A673 (cell line): ENCODE measurements around the gene AIFM3. TPM values are rescaled to one million over a fixed set of nuclear protein-coding genes. Genes with fewer than 3 reads are reported as not detected.

ENCODE experiments used
- BruUV-seq: library from RNA; stranded (reverse); fragments of 400-500 nt; replicated peaks from 2 replicates; lab custom pipeline; 2021; lab: Mats Ljungman, UMichigan
- CTCF ChIA-PET: fragments of 300-600 bp; sonication (Branson Sonifier 250); formaldehyde crosslinking; loops from one replicate; lab custom pipeline; 2022; ENCODE audit warnings: antibody characterized with exemption; lab: Charles Lee
- POLR2A ChIA-PET: fragments of 300-600 bp; sonication (Branson Sonifier 250); formaldehyde crosslinking; loops from one replicate; lab custom pipeline; 2022; ENCODE audit warnings: antibody characterized with exemption; ENCODE audit not compliant: low non-redundant PET; lab: Charles Lee
- DNase-seq: peaks from one replicate; pipeline ENCODE4 v3.0.0-alpha.2; 2015; ENCODE audit warnings: low spot score
- H3K27ac ChIP-seq: fragments of 200-600 bp; sonication (generic); 2 replicates; pipeline ENCODE4 v1.5.1; 2016; ENCODE audit warnings: mixed run types, low read depth, mild to moderate bottlenecking, mixed read lengths, antibody characterized with exemption, low read length; ENCODE audit not compliant: poor library complexity, severe bottlenecking
- H3K27me3 ChIP-seq: fragments of 200-600 bp; sonication (generic); replicated peaks from 2 replicates; pipeline ENCODE4 v1.6.1; 2017; ENCODE audit warnings: mixed run types, low read depth, mild to moderate bottlenecking, mixed read lengths, antibody characterized with exemption, low read length; ENCODE audit not compliant: insufficient read depth, poor library complexity
- H3K36me3 ChIP-seq: fragments of 200-600 bp; sonication (generic); 2 replicates; pipeline ENCODE4 v1.6.1; 2016; ENCODE audit warnings: mixed run types, mild to moderate bottlenecking, mixed read lengths, antibody characterized with exemption, low read length; ENCODE audit not compliant: insufficient read depth, poor library complexity, severe bottlenecking
- H3K4me1 ChIP-seq: fragments of 200-600 bp; sonication (generic); 2 replicates; pipeline ENCODE4 v1.6.1; 2017; ENCODE audit warnings: mixed run types, mild to moderate bottlenecking, mixed read lengths, antibody characterized with exemption, low read length; ENCODE audit not compliant: insufficient read depth, poor library complexity, severe bottlenecking
- H3K4me3 ChIP-seq: fragments of 200-600 bp; sonication (generic); 2 replicates; pipeline ENCODE4 v1.5.1; 2016; ENCODE audit warnings: low read depth, mixed run types, mild to moderate bottlenecking, mixed read lengths, low read length; ENCODE audit not compliant: poor library complexity, severe bottlenecking
- H3K9me3 ChIP-seq: fragments of 200-600 bp; sonication (generic); 2 replicates; pipeline ENCODE4 v1.6.1; 2016; ENCODE audit warnings: mixed run types, low read depth, mild to moderate bottlenecking, mixed read lengths, antibody characterized with exemption, low read length; ENCODE audit not compliant: poor library complexity, severe bottlenecking
- CTCF ChIP-seq: fragments of 300-800, 200-600 bp; sonication (generic); conservative IDR thresholded peaks from 2 replicates; pipeline ENCODE4 v1.5.1; 2017; ENCODE audit warnings: low read depth, mild to moderate bottlenecking, antibody characterized with exemption, low read length, moderate library complexity, mixed read lengths
- EZH2 ChIP-seq: fragments of 200-600 bp; sonication (generic); IDR thresholded peaks from 2 replicates; pipeline ENCODE4 v1.6.1; 2017; ENCODE audit warnings: borderline replicate concordance, low read depth, mild to moderate bottlenecking, mixed read lengths, antibody characterized with exemption, low read length; ENCODE audit not compliant: poor library complexity, severe bottlenecking
- intact Hi-C: fragments of 100-400 bp; cut with micrococcal nuclease; formaldehyde crosslinking; loops from one replicate; pipeline ENCODE4 v1.10.0; 2022; ENCODE audit not compliant: unreplicated experiment
- total RNA-seq: library from RNA; stranded (reverse); gene quantifications from 2 replicates; pipeline ENCODE4 v1.2.3, GENCODE V29; 2021

The AIFM3 gene
- total RNA-seq, 1 experiment from 2014 or later, result not detected

- Histone ChIP-seq H3K27me3 (no peaks in the 10 kb centered on the region), H3K4me3 (no peak overlapping the region), H3K4me1 (no peaks in the 10 kb centered on the region), H3K27ac (no peak overlapping the region), H3K9me3 (no peaks in the 10 kb centered on the region), H3K36me3 (peaks cover 22% of the 10 kb centered on the region)
- no peak for DNase-seq
- CTCF ChIA-PET, result no interaction called here
- POLR2A ChIA-PET, result interaction anchor here (0.6 kb wide), 1 partner anchor 159 kb away, joined by 3 read pairs; no protein-coding TSS in a partner anchor
- intact Hi-C loops, result loop anchor here (10.0 kb wide), 2 partner anchors 62 to 142 kb away; no protein-coding TSS in a partner anchor
- no TSS peak for BruUV-seq
- TF ChIP-seq EZH2 (no peak), CTCF (no peak)
Measured at GRCh38 chr22:20946080-20946986, 20.7 kb upstream of the AIFM3 start.

- no TSS peak for BruUV-seq
- ChIA-PET POLR2A (interaction anchor here (0.6 kb wide), 1 partner anchor 160 kb away, joined by 3 read pairs; no protein-coding TSS in a partner anchor), CTCF (interaction anchor here (0.6 kb wide), 1 partner anchor 15 kb away, joined by 4 read pairs; no protein-coding TSS in a partner anchor)
- no peaks in the 10 kb centered on the region for H3K4me1 ChIP-seq
- DNase-seq, result no peak
- intact Hi-C loops, result loop anchor here (10.0 kb wide), 2 partner anchors 62 to 142 kb away; no protein-coding TSS in a partner anchor
- no peak for TF ChIP-seq EZH2
- TF ChIP-seq CTCF, result no peak
- no peaks in the 10 kb centered on the region for H3K9me3 ChIP-seq
- peaks cover 26% of the 10 kb centered on the region for H3K36me3 ChIP-seq
- H3K27me3 ChIP-seq, result no peaks in the 10 kb centered on the region
- H3K4me3 ChIP-seq, result no peak overlapping the region
- no peak overlapping the region for H3K27ac ChIP-seq
Measured at GRCh38 chr22:20946991-20947390, 20.1 kb upstream of the AIFM3 start.

- ChIA-PET POLR2A (no interaction called here), CTCF (no interaction called here)
- H3K4me1 ChIP-seq, result no peaks in the 10 kb centered on the region
- H3K27me3 ChIP-seq, result no peaks in the 10 kb centered on the region
- H3K9me3 ChIP-seq, result no peaks in the 10 kb centered on the region
- no TSS peak for BruUV-seq
- H3K27ac ChIP-seq, result no peak overlapping the region
- intact Hi-C loops, result loop anchor here (10.0 kb wide), 2 partner anchors 64 to 144 kb away; no protein-coding TSS in a partner anchor
- DNase-seq, result no peak
- H3K4me3 ChIP-seq, result no peak overlapping the region
- peaks cover 41% of the 10 kb centered on the region for H3K36me3 ChIP-seq
- TF ChIP-seq CTCF (no peak), EZH2 (no peak)
Measured at GRCh38 chr22:20948450-20948849, 18.6 kb upstream of the AIFM3 start.
